ENCODE data around the gene LYRM2.

DNA sequence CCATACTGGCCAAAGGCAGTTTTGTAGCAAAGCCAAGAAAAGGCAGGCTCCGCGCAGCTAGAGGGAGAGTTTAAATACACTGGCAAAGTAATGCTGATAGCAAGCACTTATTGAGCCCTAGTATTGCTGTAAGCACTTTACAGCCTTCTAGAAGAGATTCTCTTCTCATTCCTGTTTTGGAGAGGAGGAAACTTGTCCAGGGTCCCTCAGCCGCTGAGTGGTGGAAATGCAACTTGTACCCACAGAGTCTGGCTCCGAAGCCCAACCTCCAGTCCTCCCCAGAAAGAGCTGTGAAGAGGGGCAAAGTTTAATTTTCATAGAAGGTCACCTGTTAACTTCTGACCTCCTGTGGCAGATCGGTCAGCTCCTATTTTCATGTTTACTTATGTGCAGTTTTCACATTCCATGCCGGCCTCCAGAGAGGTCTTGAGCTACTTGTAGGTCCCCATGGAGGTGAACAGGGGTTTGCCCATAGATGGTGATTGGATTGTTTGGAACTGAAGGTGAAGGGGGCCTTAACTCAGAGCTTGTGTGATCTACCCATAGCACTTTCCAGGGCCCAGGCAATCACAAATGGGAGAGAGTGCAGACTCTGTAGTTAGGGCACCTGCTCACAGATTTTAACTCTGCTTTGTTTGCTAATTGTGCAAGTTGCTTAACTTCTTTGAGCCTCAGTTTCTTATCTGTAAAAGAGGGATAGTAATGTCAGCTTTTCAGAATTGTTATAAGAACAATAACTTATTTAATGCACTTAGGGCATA lies 70.7 kb downstream of the LYRM2 start:
- TF ChIP-seq, protein P1, sequence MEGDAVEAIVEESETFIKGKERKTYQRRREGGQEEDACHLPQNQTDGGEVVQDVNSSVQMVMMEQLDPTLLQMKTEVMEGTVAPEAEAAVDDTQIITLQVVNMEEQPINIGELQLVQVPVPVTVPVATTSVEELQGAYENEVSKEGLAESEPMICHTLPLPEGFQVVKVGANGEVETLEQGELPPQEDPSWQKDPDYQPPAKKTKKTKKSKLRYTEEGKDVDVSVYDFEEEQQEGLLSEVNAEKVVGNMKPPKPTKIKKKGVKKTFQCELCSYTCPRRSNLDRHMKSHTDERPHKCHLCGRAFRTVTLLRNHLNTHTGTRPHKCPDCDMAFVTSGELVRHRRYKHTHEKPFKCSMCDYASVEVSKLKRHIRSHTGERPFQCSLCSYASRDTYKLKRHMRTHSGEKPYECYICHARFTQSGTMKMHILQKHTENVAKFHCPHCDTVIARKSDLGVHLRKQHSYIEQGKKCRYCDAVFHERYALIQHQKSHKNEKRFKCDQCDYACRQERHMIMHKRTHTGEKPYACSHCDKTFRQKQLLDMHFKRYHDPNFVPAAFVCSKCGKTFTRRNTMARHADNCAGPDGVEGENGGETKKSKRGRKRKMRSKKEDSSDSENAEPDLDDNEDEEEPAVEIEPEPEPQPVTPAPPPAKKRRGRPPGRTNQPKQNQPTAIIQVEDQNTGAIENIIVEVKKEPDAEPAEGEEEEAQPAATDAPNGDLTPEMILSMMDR (IDR thresholded peaks at IDR 0.05): no peak
- TF ChIP-seq POLR2AphosphoS5 (IDR thresholded peaks at IDR 0.05; ENCODE audit: insufficient read depth in 1 of 2, low read depth in 1 of 2): no peak
- TF ChIP-seq POLR2A (IDR thresholded peaks at IDR 0.05): no peak
